GM10248 (cell line): ENCODE measurements around the gene AHSG.
"Not testable (repeated sequence)": the region's sequence is repeated elsewhere in the genome, so short reads cannot be mapped to it uniquely, and the experiment has no call there.

Experiments used
- CTCF ChIA-PET: fragments of 300-600 bp; sonication (Branson Sonifier 250); formaldehyde crosslinking; extraction: SDS; loops from one replicate; lab custom pipeline; 2021; ENCODE audit warnings: antibody characterized with exemption; lab: Yijun Ruan, JAX
- POLR2A ChIA-PET: fragments of 350-650 bp; sonication (Branson Sonifier 250); formaldehyde crosslinking; extraction: SDS; loops from one replicate; lab custom pipeline; 2020; ENCODE audit warnings: antibody characterized with exemption; lab: Yijun Ruan, JAX
- DNase-seq: peaks from one replicate; pipeline ENCODE4 v3.0.0; 2012; ENCODE audit errors: extremely low spot score
- TF ChIP-seq, protein P1 (sequence below): IDR thresholded peaks from 2 replicates; pipeline ENCODE4 v1.5.1; 2012; ENCODE audit warnings: mild to moderate bottlenecking, low read depth; ENCODE audit errors: extremely low read depth, missing control alignments, control extremely low read depth

Gene AHSG

DNA sequence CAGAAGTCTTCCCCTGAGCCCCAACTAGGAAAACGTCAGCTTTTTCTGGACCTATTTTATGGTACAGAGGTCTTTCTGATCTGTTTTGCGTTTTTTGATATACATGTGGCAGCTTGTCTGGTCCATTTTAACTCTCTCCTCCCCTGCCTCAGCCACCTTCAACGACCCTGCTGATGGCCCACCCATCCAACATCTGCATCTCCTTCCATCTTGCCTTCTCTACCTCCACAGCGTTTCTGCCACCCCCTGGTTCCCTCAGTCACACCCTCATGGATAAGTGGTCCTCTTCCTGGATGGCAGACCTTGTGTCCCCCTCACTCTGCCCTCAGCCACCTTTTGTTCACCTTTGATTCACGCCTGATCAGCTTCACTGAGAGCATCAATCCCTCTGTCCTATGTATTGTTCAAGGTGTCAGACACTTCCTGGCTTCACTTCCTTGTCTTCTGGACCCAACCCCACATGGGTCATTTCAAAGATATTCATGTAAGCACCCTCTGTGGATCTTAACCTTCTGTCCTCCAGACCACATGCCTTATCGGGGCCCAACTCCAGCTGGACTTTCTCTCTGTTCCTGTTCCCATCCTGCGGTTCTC lies 13.5 kb downstream of the AHSG start:
- ChIA-PET POLR2A (no interaction called here), CTCF (interaction anchor here (1.1 to 3.7 kb wide), 3 partner anchors 11 to 683 kb away, joined by 4 to 73 read pairs (median 6); no protein-coding TSS in a partner anchor)
- DNase-seq: no peak
- TF ChIP-seq, protein P1, sequence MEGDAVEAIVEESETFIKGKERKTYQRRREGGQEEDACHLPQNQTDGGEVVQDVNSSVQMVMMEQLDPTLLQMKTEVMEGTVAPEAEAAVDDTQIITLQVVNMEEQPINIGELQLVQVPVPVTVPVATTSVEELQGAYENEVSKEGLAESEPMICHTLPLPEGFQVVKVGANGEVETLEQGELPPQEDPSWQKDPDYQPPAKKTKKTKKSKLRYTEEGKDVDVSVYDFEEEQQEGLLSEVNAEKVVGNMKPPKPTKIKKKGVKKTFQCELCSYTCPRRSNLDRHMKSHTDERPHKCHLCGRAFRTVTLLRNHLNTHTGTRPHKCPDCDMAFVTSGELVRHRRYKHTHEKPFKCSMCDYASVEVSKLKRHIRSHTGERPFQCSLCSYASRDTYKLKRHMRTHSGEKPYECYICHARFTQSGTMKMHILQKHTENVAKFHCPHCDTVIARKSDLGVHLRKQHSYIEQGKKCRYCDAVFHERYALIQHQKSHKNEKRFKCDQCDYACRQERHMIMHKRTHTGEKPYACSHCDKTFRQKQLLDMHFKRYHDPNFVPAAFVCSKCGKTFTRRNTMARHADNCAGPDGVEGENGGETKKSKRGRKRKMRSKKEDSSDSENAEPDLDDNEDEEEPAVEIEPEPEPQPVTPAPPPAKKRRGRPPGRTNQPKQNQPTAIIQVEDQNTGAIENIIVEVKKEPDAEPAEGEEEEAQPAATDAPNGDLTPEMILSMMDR: no peak

GRCh38 chr3:186627852-186628414 lies 15.1 kb downstream of the AHSG start:
- TF ChIP-seq, protein P1: no peak
- DNase-seq: no peak
- CTCF ChIA-PET: no interaction called here
- POLR2A ChIA-PET: no interaction called here

DNA sequence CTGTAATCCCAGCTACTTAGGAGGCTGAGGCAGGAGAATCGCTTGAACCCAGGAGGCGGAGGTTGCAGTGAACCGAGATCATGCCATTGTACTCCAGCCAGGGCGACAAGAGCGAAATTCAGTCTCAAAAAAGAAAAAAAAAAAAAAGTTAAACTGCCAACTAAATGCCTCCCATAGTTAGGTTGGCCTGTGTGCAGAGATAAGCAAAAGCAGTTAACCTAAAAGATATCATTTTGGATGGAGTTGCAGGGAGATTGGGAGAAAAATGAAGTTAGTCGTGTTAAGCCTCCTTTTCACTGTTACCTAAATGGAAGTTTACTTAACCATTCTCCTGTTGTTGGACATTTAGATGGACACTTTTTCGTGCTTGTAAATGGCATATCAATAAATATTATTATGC lies 15.9 kb downstream of the AHSG start:
- TF ChIP-seq, protein P1: no peak
- ChIA-PET POLR2A (no interaction called here), CTCF (no interaction called here)
- DNase-seq: no peak

- DNase-seq: no peak
- ChIA-PET CTCF (interaction anchor here (0.7 to 8.6 kb wide), 3 partner anchors 14 to 687 kb away, joined by 3 to 92 read pairs (median 3); no protein-coding TSS in a partner anchor), POLR2A (no interaction called here)
- TF ChIP-seq, protein P1: no peak
These were observed 18.2 kb downstream of the AHSG start for GRCh38 chr3:186630950-186631641.

DNA sequence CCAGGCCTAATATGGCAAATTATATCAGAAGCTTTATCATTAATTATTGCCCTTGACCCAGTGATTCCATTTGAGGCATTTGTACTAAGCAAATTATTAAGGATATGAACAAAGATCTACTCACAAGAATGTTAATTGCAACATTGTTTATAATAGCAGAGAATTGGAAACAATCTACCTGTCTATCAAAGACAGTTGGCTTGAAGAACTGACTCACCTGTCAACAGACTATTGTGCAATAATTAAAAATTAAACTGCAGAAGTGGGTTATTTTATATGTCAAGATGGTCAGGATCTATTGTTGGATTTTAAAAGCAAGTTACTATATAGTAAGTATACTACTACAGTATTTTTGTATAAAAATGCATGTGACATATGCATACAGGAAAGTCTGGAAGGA lies 20.6 kb downstream of the AHSG start:
- TF ChIP-seq, protein P1: no peak
- no peak for DNase-seq
- ChIA-PET POLR2A (no interaction called here), CTCF (interaction anchor here (1.5 to 8.6 kb wide), 2 partner anchors 16 to 17 kb away, joined by 5 to 92 read pairs; no protein-coding TSS in a partner anchor)

DNA sequence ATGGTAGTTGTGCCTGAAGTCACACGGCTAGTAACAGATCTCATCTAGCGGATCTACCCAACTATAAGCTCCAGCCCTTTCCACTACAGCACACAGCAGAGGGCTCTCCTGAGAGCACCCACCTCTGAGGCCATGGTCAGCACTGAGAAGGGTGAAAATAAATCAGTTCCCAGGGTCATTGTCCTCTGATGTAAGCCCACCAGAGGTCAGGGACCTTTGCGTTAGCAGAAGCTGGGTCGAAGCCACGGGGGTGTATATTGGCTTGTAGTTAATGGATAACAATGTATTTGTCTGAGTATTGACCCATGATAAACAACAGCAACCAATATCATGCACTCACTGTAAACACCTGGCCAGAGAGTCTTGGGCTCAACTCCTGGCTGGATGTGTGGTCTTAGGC lies 21.3 kb downstream of the AHSG start:
- CTCF ChIA-PET: interaction anchor here (1.5 to 8.6 kb wide), 2 partner anchors 16 to 17 kb away, joined by 5 to 92 read pairs; no protein-coding TSS in a partner anchor

More for the DNA sequence above, 21.3 kb downstream of the AHSG start:
- POLR2A ChIA-PET, DNase-seq: not testable (repeated sequence)
